ENCODE data around the gene EFNA1. TPM values are rescaled to one million over a fixed set of nuclear protein-coding genes. Genes with fewer than 3 reads are reported as not detected.

EFNA1 gene
- total RNA-seq, 1 experiment from 2014 or later, result 19.7 TPM

GRCh38 chr1:155179112-155180031 is 51.7 kb downstream of the EFNA1 start (continued):
- TF ChIP-seq JUND (IDR thresholded peaks at IDR 0.05) (no peak), YY1 (IDR thresholded peaks at IDR 0.05; ENCODE audit: extremely low read depth, insufficient replicate concordance, low read depth, low read length) (no peak)

- Histone ChIP-seq H3K9ac (ENCODE audit: low read length) (no peak overlapping the region), H3K9me3 (ENCODE audit: control insufficient read depth in 1 of 2, insufficient read depth in 1 of 2, low read depth in 1 of 2, low read length in 2 of 2) (no peaks in the 10 kb centered on the region), H3K27ac (ENCODE audit: low read depth, low read length) (no peak overlapping the region), H3K4me2 (ENCODE audit: low read length) (no peak overlapping the region), H3K9me2 (ENCODE audit: insufficient read depth) (no peaks in the 10 kb centered on the region), H4K20me1 (ENCODE audit: insufficient read depth) (no peaks in the 10 kb centered on the region), H3K27me3 (ENCODE audit: insufficient read depth, low read length) (no peaks in the 10 kb centered on the region), H3K4me3 (replicated peaks in 1 of 2; ENCODE audit: low read depth in 1 of 2, low read length in 2 of 2) (no peak overlapping the region), H3K36me3 (ENCODE audit: control insufficient read depth in 1 of 2, insufficient read depth in 2 of 2, low read length in 2 of 2) (no peaks in the 10 kb centered on the region; a peak in 1 of 4 replicates), H3K4me1 (ENCODE audit: control insufficient read depth in 1 of 2, insufficient read depth in 2 of 2, low read length in 2 of 2) (peaks cover 0 to 8% of the 10 kb centered on the region in 2 experiments; a peak in 3 of 4 replicates), H2AFZ (ENCODE audit: low read depth, low read length, poor library complexity, severe bottlenecking) (no peak overlapping the region), H3K79me2 (ENCODE audit: insufficient read depth, low read length) (no peaks in the 10 kb centered on the region)
- ChIA-PET CTCF (no interaction called here), POLR2A (interaction anchor here (1.0 kb wide), 1 partner anchor 14 kb away, joined by 3 read pairs; no protein-coding TSS in a partner anchor), RAD21 (ENCODE audit: low non-redundant PET in 1 of 2, low total read pairs in 2 of 2, uncharacterized antibody in 2 of 2, unreplicated experiment in 2 of 2) (no interaction called here)
- no peak for TF ChIP-seq CEBPB (IDR thresholded peaks at IDR 0.05; ENCODE audit: low read depth)
- no peak for TF ChIP-seq SRF (IDR thresholded peaks at IDR 0.05; ENCODE audit: low read depth)
- no peak for TF ChIP-seq POLR2A (IDR thresholded peaks at IDR 0.05; ENCODE audit: borderline replicate concordance, extremely low read depth, insufficient read depth, insufficient read length)
- no peak for TF ChIP-seq YY1 (IDR thresholded peaks at IDR 0.05; ENCODE audit: extremely low read depth, insufficient replicate concordance, low read depth, low read length)
- TF ChIP-seq EGR1 (IDR thresholded peaks at IDR 0.05; ENCODE audit: low read depth), result no peak
- no peak for TF ChIP-seq ATF3 (IDR thresholded peaks at IDR 0.05)
- TF ChIP-seq FOSL1 (IDR thresholded peaks at IDR 0.05; ENCODE audit: low read depth), result no peak
- TF ChIP-seq SP1 (IDR thresholded peaks at IDR 0.05; ENCODE audit: low read depth), result no peak
- no peak for TF ChIP-seq POLR2AphosphoS5 (IDR thresholded peaks at IDR 0.05; ENCODE audit: low read depth, low read length)
- DNase-seq (ENCODE audit: low read depth, low spot score) (no peak), ATAC-seq (no peak)
- intact Hi-C loops (cut with micrococcal nuclease), result no loop called here
- BruUV-seq (replicated peaks), result no TSS peak
These were observed 53.8 kb downstream of the EFNA1 start for GRCh38 chr1:155181371-155182051.

Measured in HCT116 (cell line).